Fibroblast of lung (primary cell): ENCODE results near the gene CCL7.

Experiments used
- EZH2 ChIP-seq: IDR thresholded peaks from 2 replicates; pipeline ENCODE4 v1.5.1; 2012; ENCODE audit warnings: low read length, control low read depth, mild to moderate bottlenecking; ENCODE audit errors: missing control alignments
- TF ChIP-seq, protein P1 (sequence below), 2 donors: IDR thresholded peaks in 1 of 2; conservative IDR thresholded peaks in 1 of 2; 1 replicate in 1 of 2; 2 replicates in 1 of 2; pipeline ENCODE4 v1.5.1; 2011 to 2012; ENCODE audit warnings: low read length in 2 of 2, control low read depth in 1 of 2, inconsistent platforms in 1 of 2, low read depth in 1 of 2, mild to moderate bottlenecking in 1 of 2

DNA sequence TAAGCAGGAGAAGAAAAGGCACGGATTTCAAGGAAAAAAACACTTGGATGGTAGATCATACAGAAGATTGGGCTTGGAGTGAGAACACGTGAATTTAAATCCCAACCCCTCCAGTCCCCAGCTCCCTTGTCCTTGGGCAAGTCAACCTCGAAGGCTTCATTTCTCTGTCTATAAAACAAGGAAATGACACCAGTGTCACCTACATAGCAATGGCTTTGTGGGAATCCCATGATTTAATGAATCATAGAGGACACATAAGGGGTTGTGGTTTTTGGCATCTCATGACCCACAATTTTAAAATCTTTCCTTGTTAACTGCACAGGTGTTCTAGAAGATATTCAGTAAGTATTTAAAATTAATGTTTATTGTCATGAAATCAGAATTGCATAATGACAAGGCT is 23.1 kb upstream of the CCL7 start:
- TF ChIP-seq, protein P1, sequence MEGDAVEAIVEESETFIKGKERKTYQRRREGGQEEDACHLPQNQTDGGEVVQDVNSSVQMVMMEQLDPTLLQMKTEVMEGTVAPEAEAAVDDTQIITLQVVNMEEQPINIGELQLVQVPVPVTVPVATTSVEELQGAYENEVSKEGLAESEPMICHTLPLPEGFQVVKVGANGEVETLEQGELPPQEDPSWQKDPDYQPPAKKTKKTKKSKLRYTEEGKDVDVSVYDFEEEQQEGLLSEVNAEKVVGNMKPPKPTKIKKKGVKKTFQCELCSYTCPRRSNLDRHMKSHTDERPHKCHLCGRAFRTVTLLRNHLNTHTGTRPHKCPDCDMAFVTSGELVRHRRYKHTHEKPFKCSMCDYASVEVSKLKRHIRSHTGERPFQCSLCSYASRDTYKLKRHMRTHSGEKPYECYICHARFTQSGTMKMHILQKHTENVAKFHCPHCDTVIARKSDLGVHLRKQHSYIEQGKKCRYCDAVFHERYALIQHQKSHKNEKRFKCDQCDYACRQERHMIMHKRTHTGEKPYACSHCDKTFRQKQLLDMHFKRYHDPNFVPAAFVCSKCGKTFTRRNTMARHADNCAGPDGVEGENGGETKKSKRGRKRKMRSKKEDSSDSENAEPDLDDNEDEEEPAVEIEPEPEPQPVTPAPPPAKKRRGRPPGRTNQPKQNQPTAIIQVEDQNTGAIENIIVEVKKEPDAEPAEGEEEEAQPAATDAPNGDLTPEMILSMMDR (conservative IDR thresholded peaks at IDR 0.05 in 1 of 2, IDR thresholded peaks at IDR 0.05 in 1 of 2; ENCODE audit: low read depth in 1 of 2, low read length in 2 of 2), result no peak
- TF ChIP-seq EZH2, result no peak
